Measurements from ENCODE around the gene CDKN1B. TPM values are rescaled to one million over a fixed set of nuclear protein-coding genes. Genes with fewer than 3 reads are reported as not detected.

Gene CDKN1B
- total RNA-seq, 1 experiment from 2014 or later: 27.7 TPM

- Histone ChIP-seq H3K4me2 (ENCODE audit: insufficient read depth, insufficient read length, low read length) (no peak overlapping the region), H3T11ph (ENCODE audit: low read length) (no peak overlapping the region), H3K4ac (ENCODE audit: low read depth, low read length) (no peak overlapping the region), H3K27ac (ENCODE audit: insufficient read length, low read depth, low read length) (no peak overlapping the region), H3K18ac (ENCODE audit: insufficient read length, low read depth, low read length) (no peak overlapping the region), H4K20me1 (ENCODE audit: control insufficient read depth, insufficient read depth, insufficient read length) (no peaks in the 10 kb centered on the region), H3K9ac (ENCODE audit: extremely low read depth, insufficient read length, low read length) (no peak overlapping the region), H4K8ac (replicated peaks; ENCODE audit: insufficient read length, low read depth, low read length) (no peak overlapping the region), H4K91ac (ENCODE audit: insufficient read length, low read depth, low read length) (no peak overlapping the region), H3K56ac (ENCODE audit: insufficient read length, low read depth, low read length) (no peak overlapping the region), H2BK5ac (ENCODE audit: insufficient read length, low read length) (no peak overlapping the region), H3K23ac (ENCODE audit: insufficient read length, low read depth, low read length) (no peak overlapping the region), H2AFZ (ENCODE audit: low read length) (no peak overlapping the region), H3K23me2 (ENCODE audit: insufficient read length, low read depth, low read length, poor library complexity, severe bottlenecking) (no peaks in the 10 kb centered on the region), H2BK12ac (ENCODE audit: insufficient read length, low read depth, low read length) (no peak overlapping the region), H3K14ac (ENCODE audit: insufficient read depth, low read length) (no peak overlapping the region), H2BK20ac (ENCODE audit: low read depth, low read length, poor library complexity, severe bottlenecking) (no peak overlapping the region), H2AK5ac (ENCODE audit: insufficient read length, low read length) (no peak overlapping the region), H3K27me3 (ENCODE audit: insufficient read depth, low read length) (no peaks in the 10 kb centered on the region), H3K79me2 (ENCODE audit: insufficient read depth, low read length) (no peaks in the 10 kb centered on the region), H3K4me1 (ENCODE audit: insufficient read depth, low read length) (no peaks in the 10 kb centered on the region; the same call in 1 of the 2 replicates), H3K9me3 (ENCODE audit: control insufficient read depth, low read depth, low read length) (no peaks in the 10 kb centered on the region), H3K79me1 (ENCODE audit: insufficient read depth, low read depth, low read length, poor library complexity, severe bottlenecking) (no peaks in the 10 kb centered on the region), H4K5ac (ENCODE audit: insufficient read length, low read depth, low read length) (no peak overlapping the region), H2BK15ac (ENCODE audit: low read depth, low read length) (no peak overlapping the region), H2BK120ac (ENCODE audit: low read depth, low read length, poor library complexity, severe bottlenecking) (no peak overlapping the region)
- peaks cover 13 to 16% of the 10 kb centered on the region in 2 experiments for H3K4me1 Mint-ChIP-seq
- no peak for DNase-seq
- no CpG with 5 or more reads among the region's 3 CpGs for WGBS (ENCODE audit: extremely low coverage, insufficient read length, low lambda C conversion rate)
- no peaks in the 10 kb centered on the region for H3K9me3 Mint-ChIP-seq
- no peak overlapping the region for H3K27ac Mint-ChIP-seq
- TF ChIP-seq CTCF (conservative IDR thresholded peaks at IDR 0.05): no peak
- H3K36me3 Mint-ChIP-seq (ENCODE audit: insufficient read depth in 1 of 3, low read depth in 3 of 3): no peaks in the 10 kb centered on the region
- H3K27me3 Mint-ChIP-seq (ENCODE audit: low read depth): peaks cover under 1% of the 10 kb centered on the region; the same call in 1 of the 2 replicates
- H3K4me3 Mint-ChIP-seq: no peak overlapping the region
Measured at GRCh38 chr12:12741660-12742059, 24.5 kb downstream of the CDKN1B start.

Data from H9 (cell line).